ENCODE results near the gene MOG.
A peak's percentile ranks its signal among the peaks of the same experiment; 100 is the strongest.

MOG gene

GRCh38 chr6:29675561-29675960 is 18.7 kb downstream of the MOG start:
- in situ Hi-C loops (cut with MboI; ENCODE audit: low sequenced_read_pairs): no loop called here
- no peak overlapping the region for H3K4me3 ChIP-seq
- DNase-seq (ENCODE audit: low spot score in 2 of 2): no peak
- no peaks in the 10 kb centered on the region for H3K9me3 ChIP-seq
- H3K36me3 ChIP-seq (replicated peaks): no peaks in the 10 kb centered on the region
- H3K27me3 ChIP-seq (ENCODE audit: low read depth): no peaks in the 10 kb centered on the region
- no peaks in the 10 kb centered on the region for H3K4me1 ChIP-seq

GRCh38 chr6:29676981-29677601 is 20.2 kb downstream of the MOG start:
- in situ Hi-C loops (cut with MboI; ENCODE audit: low sequenced_read_pairs): no loop called here

GRCh38 chr6:29678114-29678513 is 21.2 kb downstream of the MOG start:
- Histone ChIP-seq H3K27me3 (ENCODE audit: low read depth) (no peaks in the 10 kb centered on the region), H3K4me3 (no peak overlapping the region), H3K36me3 (replicated peaks) (no peaks in the 10 kb centered on the region), H3K4me1 (no peaks in the 10 kb centered on the region), H3K9me3 (no peaks in the 10 kb centered on the region)
- in situ Hi-C loops (cut with MboI; ENCODE audit: low sequenced_read_pairs): no loop called here
- no peak for DNase-seq (ENCODE audit: low spot score in 2 of 2)

More at GRCh38 chr6:29676981-29677601, 20.2 kb downstream of the MOG start:
- H3K4me3 ChIP-seq: no peak overlapping the region
- no peaks in the 10 kb centered on the region for H3K9me3 ChIP-seq
- DNase-seq (ENCODE audit: low spot score in 2 of 2): no peak
- H3K36me3 ChIP-seq (replicated peaks): no peaks in the 10 kb centered on the region
- no peaks in the 10 kb centered on the region for H3K27me3 ChIP-seq (ENCODE audit: low read depth)
- no peaks in the 10 kb centered on the region for H3K4me1 ChIP-seq

- DNase-seq (ENCODE audit: low spot score in 2 of 2): no peak
- no peaks in the 10 kb centered on the region for H3K36me3 ChIP-seq (replicated peaks)
- H3K27me3 ChIP-seq (ENCODE audit: low read depth): no peaks in the 10 kb centered on the region
- no peaks in the 10 kb centered on the region for H3K4me1 ChIP-seq
- no peak overlapping the region for H3K4me3 ChIP-seq
- no peaks in the 10 kb centered on the region for H3K9me3 ChIP-seq
- in situ Hi-C loops (cut with MboI; ENCODE audit: low sequenced_read_pairs): no loop called here
These were observed 23.1 kb downstream of the MOG start for GRCh38 chr6:29679962-29680361.

GRCh38 chr6:29680416-29680815 is 23.5 kb downstream of the MOG start:
- H3K9me3 ChIP-seq: no peaks in the 10 kb centered on the region
- H3K27me3 ChIP-seq (ENCODE audit: low read depth): no peaks in the 10 kb centered on the region
- in situ Hi-C loops (cut with MboI; ENCODE audit: low sequenced_read_pairs): no loop called here
- no peaks in the 10 kb centered on the region for H3K36me3 ChIP-seq (replicated peaks)
- no peak for DNase-seq (ENCODE audit: low spot score in 2 of 2)
- H3K4me1 ChIP-seq: no peaks in the 10 kb centered on the region
- H3K4me3 ChIP-seq: no peak overlapping the region

GRCh38 chr6:29680904-29681303 is 24.0 kb downstream of the MOG start, which contains the start of gene ZFP57:
TSS of gene ZFP57 (minus strand) at chr6:29681152. CDS start at chr6:29677003, 4,149 bp downstream.
- no peaks in the 10 kb centered on the region for H3K27me3 ChIP-seq (ENCODE audit: low read depth)
- no peak within 1 kb of the TSS for H3K4me3 ChIP-seq
- in situ Hi-C loops (cut with MboI; ENCODE audit: low sequenced_read_pairs): no loop called here
- DNase-seq (ENCODE audit: low spot score in 2 of 2): no peak
- H3K36me3 ChIP-seq (replicated peaks): no peaks in the 10 kb centered on the region
- no peaks in the 10 kb centered on the region for H3K9me3 ChIP-seq
- H3K4me1 ChIP-seq: no peaks in the 10 kb centered on the region

- in situ Hi-C loops (cut with MboI; ENCODE audit: low sequenced_read_pairs): no loop called here
- H3K4me1 ChIP-seq: no peaks in the 10 kb centered on the region
- no peaks in the 10 kb centered on the region for H3K36me3 ChIP-seq (replicated peaks)
These were observed 24.9 kb downstream of the MOG start for GRCh38 chr6:29681811-29682210.

GRCh38 chr6:29685718-29686326 is 28.9 kb downstream of the MOG start:
- no peaks in the 10 kb centered on the region for H3K9me3 ChIP-seq
- peak in 1 of 2 experiments; percentile 48 for DNase-seq (ENCODE audit: low spot score in 2 of 2)
- H3K4me1 ChIP-seq: no peaks in the 10 kb centered on the region
- H3K4me3 ChIP-seq: no peak overlapping the region
- no peaks in the 10 kb centered on the region for H3K27me3 ChIP-seq (ENCODE audit: low read depth)
- H3K36me3 ChIP-seq (replicated peaks): no peaks in the 10 kb centered on the region
- in situ Hi-C loops (cut with MboI; ENCODE audit: low sequenced_read_pairs): no loop called here

More at GRCh38 chr6:29681811-29682210, 24.9 kb downstream of the MOG start:
- Histone ChIP-seq H3K9me3 (no peaks in the 10 kb centered on the region), H3K27me3 (ENCODE audit: low read depth) (no peaks in the 10 kb centered on the region), H3K4me3 (no peak overlapping the region)
- DNase-seq (ENCODE audit: low spot score in 2 of 2): no peak

- Histone ChIP-seq H3K9me3 (no peaks in the 10 kb centered on the region; the same call in none of the 2 replicates), H3K36me3 (replicated peaks) (no peaks in the 10 kb centered on the region), H3K4me1 (no peaks in the 10 kb centered on the region), H3K27me3 (ENCODE audit: low read depth) (no peaks in the 10 kb centered on the region), H3K4me3 (no peak overlapping the region)
- in situ Hi-C loops (cut with MboI; ENCODE audit: low sequenced_read_pairs): no loop called here
- no peak for DNase-seq (ENCODE audit: low spot score in 2 of 2)
These were observed 37.7 kb downstream of the MOG start for GRCh38 chr6:29694637-29695036.

- no peaks in the 10 kb centered on the region for H3K36me3 ChIP-seq (replicated peaks)
- H3K4me1 ChIP-seq: no peaks in the 10 kb centered on the region
- H3K4me3 ChIP-seq: no peak overlapping the region
- in situ Hi-C loops (cut with MboI; ENCODE audit: low sequenced_read_pairs): no loop called here
- no peaks in the 10 kb centered on the region; the same call in none of the 2 replicates for H3K9me3 ChIP-seq
- no peaks in the 10 kb centered on the region for H3K27me3 ChIP-seq (ENCODE audit: low read depth)
- peak; percentile 11 to 51 for DNase-seq (ENCODE audit: low spot score in 2 of 2)
These were observed 39.5 kb downstream of the MOG start for GRCh38 chr6:29696147-29697125.

GRCh38 chr6:29702519-29703103 is 45.7 kb downstream of the MOG start:
- in situ Hi-C loops (cut with MboI; ENCODE audit: low sequenced_read_pairs): loop anchor here (5.0 to 25.0 kb wide), 2 partner anchors 135 to 310 kb away; no protein-coding TSS in a partner anchor
- Histone ChIP-seq H3K27me3 (ENCODE audit: low read depth) (peaks cover 14% of the 10 kb centered on the region), H3K4me1 (no peaks in the 10 kb centered on the region), H3K9me3 (peaks cover 3% of the 10 kb centered on the region; the same call in 1 of the 2 replicates), H3K4me3 (no peak overlapping the region), H3K36me3 (replicated peaks) (no peaks in the 10 kb centered on the region)
- DNase-seq (ENCODE audit: low spot score in 2 of 2): peak in 1 of 2 experiments; percentile 81

- in situ Hi-C loops (cut with MboI; ENCODE audit: low sequenced_read_pairs): loop anchor here (25.0 kb wide), 1 partner anchor 307 kb away; no protein-coding TSS in a partner anchor
- H3K27me3 ChIP-seq (ENCODE audit: low read depth): peaks cover 28% of the 10 kb centered on the region
- H3K4me3 ChIP-seq: no peak overlapping the region
These were observed 48.7 kb downstream of the MOG start for GRCh38 chr6:29705389-29706231.

More at GRCh38 chr6:29705389-29706231, 48.7 kb downstream of the MOG start:
- H3K4me1 ChIP-seq: no peaks in the 10 kb centered on the region
- H3K9me3 ChIP-seq: peaks cover 3% of the 10 kb centered on the region; the same call in 1 of the 2 replicates
- DNase-seq (ENCODE audit: low spot score in 2 of 2): peak; percentile 52 to 63
- H3K36me3 ChIP-seq (replicated peaks): no peaks in the 10 kb centered on the region

All from HAP-1 (cell line).